Activated CD4-positive, alpha-beta T cell treated with anti-CD3 and anti-CD28 coated beads for 24 hours (primary cell): ENCODE data around the gene UFC1.

Source experiments
- DNase-seq, 2 donors: peaks; one replicate each; pipeline ENCODE4 v3.0.0-alpha.2; 2020; ENCODE audit warnings: low read depth in 2 of 2

UFC1 gene

DNA sequence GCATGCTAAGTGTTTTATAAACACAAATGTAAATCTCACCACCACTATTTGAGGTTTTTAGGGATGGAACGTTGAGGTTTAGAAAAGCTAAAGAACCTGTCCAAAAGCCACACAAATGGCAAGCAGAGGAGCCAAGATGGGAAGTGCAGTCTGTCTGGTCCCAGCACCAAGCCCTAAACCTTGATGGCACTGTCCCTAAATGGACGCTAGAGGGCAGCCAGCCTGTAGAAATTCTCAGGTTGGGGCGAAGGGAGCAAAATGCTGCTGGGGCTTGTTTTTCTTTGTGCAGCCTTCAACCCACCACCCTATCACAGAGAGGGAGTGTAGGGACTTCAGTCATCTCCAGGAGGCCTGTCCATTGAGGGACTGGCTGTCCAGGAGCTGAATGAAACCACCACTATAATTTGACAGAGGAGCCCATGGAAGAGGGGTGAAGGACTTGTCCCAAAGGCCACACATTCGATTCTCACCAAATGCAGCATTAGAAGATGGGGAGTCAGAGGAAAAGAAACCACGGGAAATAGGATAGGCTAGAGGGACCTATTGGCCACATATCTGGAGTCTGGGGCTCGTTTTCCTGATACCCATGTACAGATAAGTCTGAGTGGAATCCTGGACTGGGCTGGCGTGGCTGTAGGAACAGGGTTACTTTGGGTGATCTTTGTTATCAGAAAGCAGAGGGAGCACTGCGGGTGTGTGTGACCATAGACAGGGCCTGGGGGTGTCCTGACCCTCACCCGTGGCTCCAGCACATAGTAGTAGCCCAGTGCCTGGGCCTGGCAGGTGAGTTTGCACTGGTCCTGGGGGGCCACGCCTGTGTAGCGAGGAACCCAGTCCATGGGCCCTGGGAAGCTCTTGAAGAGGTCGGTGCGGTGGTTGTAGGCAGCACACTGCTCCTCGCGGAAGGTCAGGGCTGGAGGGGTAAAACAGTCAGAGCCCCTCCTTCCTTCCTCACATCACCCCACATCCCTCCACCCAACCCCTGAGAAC lies 39.0 kb downstream of the UFC1 start:
- peak; percentile 33 to 57 for DNase-seq

DNA sequence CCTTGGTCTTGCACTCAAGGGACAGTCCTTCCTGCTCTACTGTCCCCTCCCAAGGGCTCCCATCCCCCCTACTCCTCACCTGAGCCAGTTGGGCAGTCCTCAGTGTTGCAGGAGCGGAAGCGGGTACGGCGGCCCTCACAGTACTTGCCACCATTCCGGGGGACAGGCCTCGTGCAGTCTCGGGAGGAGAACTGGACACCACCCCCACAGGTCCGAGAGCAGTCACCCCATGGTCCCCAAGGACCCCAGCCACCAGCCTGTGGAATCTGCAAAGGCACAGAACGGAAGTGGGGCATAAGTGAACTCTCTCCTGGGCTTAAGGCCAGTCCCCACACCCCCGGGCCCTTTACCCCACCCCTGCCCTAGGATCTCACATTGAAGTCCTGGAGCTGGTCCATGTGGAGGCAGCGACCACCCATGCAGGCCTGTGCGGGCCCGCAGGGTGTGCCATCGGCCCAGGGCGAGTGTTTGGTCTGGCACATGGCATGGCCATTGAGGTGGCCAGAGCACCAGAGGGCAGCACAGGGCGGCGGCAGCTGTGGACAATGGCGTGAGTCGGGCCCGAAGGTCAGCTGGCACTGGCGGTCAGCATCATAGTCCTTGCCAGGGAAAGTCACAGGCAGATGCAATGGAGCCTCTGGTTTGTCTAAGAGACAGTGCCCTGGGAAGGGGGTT lies 39.9 kb downstream of the UFC1 start:
- DNase-seq: no peak

DNA sequence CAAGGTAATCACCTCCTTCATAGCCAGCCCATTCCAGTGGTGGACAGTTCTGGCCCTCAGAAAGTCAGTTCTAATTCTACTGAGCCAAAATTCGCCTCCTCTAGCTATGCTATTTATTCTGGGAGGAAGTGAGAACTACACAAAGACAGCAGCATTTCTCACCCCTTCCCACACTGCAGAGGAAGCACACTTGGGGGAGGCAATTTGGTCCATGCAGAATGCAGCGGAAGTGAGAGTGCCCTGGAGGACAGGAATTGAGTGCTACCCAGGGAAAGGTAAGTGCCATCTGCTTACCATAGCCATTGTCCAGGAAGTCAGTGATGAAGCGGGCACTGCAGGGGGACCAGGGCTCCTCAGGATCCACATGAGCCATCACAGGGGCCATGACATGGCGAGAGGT lies 41.4 kb downstream of the UFC1 start:
- DNase-seq: no peak

DNA sequence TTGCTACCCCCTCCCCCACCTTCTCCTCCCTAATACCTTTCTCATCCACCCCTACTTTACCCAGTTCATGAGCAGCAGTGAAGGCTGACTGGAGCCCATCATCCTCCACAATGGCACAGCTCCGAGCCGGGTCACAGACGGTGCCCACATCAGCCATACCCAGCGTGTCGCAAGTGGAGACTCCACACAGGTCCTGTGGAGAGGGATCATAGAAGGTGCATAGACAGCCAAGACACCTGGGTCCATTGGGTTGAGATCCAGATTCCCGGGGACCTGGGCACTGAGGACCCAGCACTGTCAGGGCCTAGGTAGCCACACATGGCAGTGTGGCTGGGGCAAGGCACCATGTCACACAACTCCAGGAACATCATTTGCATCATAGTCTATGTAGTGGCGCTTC lies 42.3 kb downstream of the UFC1 start:
- no peak for DNase-seq

DNA sequence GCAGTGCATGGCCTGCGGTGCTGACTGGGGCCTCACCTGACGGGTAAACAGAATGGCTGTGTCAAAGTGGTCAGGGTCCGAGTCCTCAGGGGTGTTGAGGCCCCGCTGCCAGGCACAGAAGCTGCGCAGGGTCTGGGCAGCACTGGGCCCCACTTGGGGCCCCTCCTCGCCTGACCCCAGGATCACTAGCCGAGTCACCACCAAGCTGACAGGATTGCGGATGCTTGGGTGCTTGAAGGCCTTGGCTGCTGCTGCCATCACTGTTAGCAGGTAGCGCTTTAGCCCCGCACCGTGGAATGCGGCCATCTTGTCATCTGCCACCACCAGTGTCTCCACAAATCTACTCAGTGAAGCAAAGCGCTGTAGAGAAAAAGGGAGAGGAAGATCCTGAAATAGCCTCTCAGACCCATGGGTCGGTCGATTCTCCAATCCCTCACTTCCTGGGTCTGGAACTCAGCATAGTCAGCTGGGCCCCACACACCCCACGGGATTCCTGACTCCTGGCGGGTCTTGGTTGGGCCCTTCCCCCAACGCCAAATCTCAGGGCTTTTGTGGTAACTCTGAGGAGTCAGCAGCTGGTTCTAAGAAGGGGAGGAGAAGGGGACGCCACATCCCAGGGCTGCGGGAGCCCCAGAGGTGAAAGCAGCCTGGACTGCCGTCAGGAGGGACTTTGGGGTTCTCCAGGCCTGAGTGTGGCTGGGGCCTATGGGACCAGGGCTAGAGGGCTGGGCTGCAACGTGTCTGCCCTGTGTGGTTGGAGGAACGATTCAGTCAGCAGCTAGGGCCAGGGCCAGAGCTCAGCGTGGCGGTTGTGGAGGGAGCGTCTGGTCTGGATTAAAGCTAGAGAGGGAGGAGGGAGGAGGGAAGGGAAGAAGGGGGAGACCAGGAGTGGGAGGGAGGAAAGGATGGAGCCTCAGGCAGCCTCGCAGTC lies 43.0 kb downstream of the UFC1 start:
- DNase-seq: no peak

DNA sequence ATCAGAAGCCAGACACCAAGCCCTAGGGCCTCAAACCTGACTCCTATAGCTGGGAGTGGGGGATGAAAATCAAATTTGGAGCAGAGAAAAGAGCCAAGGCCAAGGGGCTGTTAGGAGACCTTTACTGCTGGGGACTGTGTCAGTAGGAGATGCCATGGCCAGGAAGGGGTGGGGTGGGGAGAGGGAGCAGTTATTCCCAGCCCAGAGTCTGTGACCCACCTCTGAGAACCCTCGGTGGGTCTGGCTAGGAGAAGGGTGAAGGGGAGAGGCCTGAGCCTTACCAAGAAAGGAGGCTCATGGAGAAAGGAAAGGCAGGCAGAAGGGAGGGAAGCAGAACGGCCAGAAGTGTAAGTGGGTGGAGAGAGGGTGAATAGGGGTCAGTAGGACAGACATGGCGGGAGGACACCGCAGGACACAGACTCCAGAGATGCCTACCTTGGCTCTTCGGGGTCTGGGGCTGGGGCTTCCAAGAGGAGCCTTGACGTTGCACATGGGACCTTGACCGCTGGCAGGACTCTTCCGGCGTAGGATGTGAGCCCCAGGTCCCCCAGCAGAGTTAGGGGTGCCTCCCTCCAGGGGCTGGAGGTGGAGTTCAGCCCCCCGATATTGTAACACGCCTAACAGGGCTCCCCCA lies 43.9 kb downstream of the UFC1 start:
- no peak for DNase-seq

DNA sequence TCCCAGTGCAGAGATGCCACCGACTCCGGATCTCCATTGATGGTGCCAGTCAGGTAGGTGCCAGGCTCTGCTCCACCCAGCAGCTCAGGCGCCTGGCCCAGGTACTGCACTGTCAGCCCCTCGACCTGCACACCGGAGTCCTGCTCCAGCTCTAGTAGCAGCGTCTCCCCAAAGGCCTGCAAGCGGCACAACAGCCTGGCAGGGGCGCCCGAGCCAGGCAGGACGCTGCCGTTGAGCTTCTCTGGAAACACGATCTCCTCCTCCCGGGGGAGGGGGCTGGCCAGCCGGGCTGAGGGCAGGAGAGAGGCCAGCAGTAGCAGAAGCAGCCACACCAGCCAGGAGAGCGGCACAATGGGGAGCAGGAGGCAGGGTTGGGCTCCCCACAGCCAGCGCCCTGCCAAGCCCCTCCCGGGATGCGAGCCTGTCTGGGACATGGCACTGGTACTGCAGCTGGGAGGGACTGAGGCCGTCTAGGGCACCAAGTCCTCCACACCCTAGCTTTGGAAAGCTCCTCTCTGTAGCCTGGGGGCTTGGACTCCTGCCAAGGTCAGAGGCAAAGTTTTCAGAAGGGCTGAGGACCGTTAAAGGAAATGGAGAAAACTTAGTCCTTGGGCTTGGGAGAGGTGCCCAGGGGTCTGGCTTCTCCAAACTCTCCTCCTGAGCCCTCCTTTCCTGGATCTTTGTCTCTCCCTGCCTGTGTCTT lies 44.6 kb downstream of the UFC1 start:
- no peak for DNase-seq

DNA sequence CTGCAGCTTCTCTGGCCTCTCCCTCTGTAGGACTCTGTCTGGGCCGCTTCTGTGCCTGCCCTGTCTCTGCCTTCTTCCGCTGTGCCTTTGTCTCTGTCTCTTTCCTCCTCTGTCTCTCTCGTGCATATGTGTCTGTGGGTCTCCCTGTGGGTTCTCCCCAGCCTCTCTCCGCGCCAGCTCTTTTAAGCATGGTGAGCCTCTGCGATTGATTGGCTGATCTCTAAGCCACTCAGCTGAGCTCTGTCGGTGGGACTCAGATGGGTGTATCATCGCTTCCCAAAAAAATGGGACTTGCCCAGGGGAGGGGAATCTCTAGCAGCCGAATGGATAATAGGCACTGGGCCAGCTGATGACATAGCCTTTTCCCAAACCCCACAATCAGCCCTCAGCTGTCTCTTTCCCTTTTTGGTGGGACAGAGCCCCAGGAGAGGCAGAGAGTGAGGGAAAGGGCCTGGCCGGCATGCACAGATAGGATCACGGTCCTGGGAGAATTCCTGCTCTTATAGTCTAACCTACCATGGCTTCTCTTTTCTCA lies 45.2 kb downstream of the UFC1 start, which contains the start of gene ADAMTS4:
ADAMTS4 (minus strand) TSS at position 158 of the 535 bp plus-strand sequence. CDS start 427 bp downstream, outside the sequence.
- DNase-seq: no peak

DNA sequence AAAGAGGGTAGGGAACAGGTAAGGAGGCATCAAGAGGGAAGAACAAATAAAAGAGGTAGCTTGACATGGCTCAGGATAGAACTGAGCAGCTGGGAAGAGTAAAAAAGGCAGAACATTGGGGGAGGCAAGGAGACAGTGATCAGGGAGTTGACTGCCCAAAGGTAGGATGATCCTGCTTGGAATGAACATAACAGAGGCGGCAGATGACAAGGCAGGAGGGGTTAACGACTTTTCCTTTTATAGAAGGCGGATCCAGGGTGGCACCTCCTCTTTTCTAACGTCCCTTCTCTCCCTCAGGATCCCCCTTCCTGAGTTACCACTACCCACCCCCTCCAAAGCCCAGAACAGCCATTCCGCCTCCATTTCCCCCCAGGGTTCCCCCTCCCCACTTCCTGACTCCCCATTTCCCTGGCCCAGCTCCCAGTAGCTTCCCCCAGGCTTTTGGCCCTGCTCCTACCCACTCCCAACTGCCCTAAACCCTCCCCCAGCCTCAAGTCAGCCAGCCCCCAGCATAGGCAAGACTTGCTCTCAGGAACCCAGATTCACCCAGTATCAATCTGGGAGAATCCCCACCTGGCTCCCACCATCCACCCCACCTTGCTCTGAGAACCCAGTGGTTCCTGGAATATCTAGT lies 45.8 kb downstream of the UFC1 start:
- no peak for DNase-seq

DNA sequence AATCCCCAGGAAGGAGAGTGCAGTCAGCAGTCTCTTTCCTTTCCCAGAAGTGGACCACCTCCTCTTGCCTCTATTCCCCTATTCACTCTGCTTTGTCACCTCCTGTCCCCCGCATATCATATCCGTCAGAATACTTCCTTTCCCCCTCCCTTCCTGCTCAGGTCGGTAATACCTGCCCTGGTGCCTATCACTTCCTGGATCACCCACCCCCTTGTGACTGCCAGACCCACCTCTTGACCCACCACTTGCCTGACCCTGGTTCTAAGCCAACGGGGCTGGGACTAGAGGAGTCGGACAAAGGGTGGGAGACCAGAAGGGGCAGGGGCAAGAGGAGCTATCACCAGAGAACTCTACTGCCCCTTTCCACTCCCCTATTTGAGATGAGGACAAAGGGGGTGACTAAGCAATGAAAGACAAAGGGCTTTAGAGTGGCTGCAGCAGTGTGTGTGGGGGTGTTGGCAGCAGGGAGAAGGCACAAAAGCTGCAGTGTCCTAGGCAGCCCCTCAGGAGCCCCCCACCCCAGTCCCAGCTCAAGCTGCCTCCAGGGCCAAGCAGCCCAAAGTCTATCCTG lies 46.7 kb downstream of the UFC1 start:
- no peak for DNase-seq

DNA sequence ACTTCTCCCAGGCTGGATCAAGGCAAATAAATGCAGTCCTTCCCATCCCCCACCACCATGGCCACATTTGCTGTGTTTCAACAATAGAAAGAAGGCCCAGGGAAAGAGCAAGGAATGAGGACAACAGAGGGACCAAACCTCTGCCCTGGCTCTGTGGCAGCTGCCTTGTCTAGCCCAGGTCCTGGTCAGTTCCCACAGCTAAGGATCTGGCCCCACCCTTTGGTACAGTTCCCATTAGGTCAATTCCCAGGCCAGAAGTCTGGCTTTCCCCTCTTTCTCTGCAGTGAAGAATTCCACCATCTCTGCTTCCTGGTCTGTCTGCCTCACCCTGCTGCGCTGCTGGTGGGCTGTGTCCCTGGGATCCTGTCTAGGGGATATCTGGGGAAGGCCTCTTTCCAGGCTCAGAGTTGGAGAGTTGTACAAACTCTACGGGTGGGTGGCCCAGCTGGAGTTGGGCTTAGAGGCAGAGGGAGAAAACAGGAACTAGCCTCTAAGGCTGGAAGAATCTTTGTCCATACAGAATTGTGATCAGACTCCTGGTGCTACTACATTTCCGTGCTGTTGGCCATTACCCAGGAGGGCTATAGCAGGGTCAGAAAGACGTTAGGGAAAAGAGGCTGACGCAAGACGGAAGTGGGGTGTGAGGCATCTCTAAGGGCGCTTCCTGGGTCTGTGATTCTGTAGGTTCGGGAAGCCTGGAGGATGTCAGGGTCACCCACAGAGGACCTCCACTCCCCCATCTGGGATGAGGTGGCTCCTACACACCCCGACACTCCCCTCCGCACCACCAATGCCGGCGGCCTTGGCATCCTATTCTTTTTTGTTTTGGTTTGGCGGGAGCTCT lies 47.4 kb downstream of the UFC1 start:
- no peak for DNase-seq

DNA sequence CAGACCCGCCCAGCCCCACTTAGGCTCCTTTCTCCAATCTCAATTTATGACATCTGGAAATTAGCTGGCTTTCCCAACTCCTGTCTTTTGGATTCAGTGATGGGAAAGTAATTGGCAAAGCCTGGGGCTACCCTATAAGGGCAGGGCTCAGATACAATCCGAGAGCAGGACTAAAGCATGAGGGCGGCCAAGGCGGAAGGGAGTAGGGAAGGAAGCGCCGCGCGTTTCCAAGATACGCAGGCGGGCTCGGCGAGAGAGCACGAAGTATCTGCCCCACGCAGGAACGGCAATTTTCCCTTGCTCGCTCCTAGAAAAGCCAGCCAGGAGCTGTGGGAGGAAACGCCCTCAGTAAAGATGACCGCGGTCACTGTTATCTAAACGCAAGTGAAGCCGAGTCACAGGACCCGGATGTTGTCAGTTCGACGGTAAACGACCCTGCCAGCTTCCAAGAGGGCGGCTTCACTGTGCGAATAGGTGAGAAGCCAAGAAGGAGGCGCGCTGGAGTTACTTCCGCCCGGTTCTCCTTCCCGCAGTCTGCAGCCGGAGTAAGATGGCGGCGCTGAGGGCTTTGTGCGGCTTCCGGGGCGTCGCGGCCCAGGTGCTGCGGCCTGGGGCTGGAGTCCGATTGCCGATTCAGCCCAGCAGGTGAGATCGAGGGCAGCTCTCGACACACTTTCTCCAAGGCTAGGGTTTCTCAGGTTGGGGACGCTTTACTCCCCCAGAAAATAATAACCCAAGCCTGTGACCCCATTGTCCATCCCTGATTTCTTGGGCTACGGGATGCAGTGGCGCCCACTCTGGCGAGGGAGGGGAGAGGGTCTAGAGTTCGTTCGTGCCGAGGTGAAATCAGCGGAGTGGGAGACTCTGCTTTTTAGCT lies 48.3 kb downstream of the UFC1 start, which contains the start of gene NDUFS2:
NDUFS2 (plus strand) TSS at position 532 of the 877 bp plus-strand sequence; CDS start at position 551, 19 bp downstream.
- DNase-seq: peak; percentile 88 to 89

DNA sequence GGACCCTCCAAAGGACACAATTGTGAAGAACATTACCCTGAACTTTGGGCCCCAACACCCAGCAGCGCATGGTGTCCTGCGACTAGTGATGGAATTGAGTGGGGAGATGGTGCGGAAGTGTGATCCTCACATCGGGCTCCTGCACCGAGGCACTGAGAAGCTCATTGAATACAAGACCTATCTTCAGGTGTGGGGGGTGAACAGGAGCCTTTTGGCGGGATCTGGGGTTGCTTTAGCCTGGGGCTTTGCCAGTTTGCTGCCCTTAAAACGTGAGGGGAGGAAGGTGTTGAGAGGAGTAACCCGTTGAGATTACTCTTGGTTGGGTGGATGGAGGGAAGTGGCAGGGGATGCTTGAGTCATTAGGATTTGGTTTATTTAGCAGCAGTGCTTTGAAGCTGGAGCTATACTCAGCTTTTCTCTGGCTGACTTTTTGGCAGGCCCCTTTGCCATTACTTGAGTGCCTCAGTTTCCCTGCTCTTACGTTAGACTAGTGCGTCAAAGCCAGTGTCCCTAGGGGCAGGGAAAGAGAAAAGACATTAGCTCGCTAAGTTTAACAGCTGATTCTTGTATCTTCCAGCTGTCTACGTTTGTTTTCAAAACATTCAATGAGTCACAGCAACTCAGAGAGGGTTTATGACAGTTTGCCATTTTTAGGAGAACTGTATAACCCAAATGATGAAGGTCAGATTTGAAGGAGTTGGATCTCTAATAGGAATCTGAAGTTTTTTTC lies 52.8 kb downstream of the UFC1 start:
- DNase-seq: no peak

DNA sequence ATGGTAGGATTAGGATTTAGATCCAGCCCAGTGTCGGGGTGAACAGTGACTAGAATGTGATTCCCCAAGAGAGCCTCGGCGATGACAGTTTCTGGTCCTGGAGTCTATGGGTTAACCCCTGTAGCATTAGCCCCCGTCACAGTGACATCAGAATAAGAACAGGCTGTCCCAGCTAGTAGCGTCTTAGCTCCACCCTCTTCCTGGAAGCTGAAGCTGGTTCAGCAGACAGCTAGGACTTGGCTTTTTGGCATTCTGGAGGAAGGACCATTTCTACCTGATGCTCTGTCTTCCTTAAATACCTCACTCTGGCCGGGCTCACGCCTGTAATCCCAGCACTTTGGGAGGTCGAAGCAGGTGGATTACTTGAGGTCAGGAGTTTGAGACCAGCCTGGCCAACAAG lies 53.4 kb downstream of the UFC1 start:
- DNase-seq: no peak
